Osteocyte (in vitro differentiated cells): ENCODE measurements around the gene ARAP1. TPM values are rescaled to one million over a fixed set of nuclear protein-coding genes. Genes with fewer than 3 reads are reported as not detected.

Experiments
- DNase-seq: peaks from one replicate; pipeline ENCODE4 v3.0.0; 2021; ENCODE audit warnings: mixed read lengths; ENCODE audit not compliant: unreplicated experiment; ENCODE audit errors: extremely low spot score
- H3K27ac Mint-ChIP-seq: one replicate; pipeline ENCODE4 v1.8.0; 2021; ENCODE audit warnings: mild to moderate bottlenecking, mixed read lengths; ENCODE audit not compliant: unreplicated experiment
- H3K27me3 Mint-ChIP-seq: one replicate; pipeline ENCODE4 v1.8.0; 2021; ENCODE audit warnings: mixed read lengths; ENCODE audit not compliant: unreplicated experiment
- H3K36me3 Mint-ChIP-seq: one replicate; pipeline ENCODE4 v1.8.0; 2021; ENCODE audit warnings: mixed read lengths; ENCODE audit not compliant: unreplicated experiment
- H3K4me1 Mint-ChIP-seq: one replicate; pipeline ENCODE4 v1.8.0; 2021; ENCODE audit warnings: mixed read lengths; ENCODE audit not compliant: unreplicated experiment
- H3K4me3 Mint-ChIP-seq: one replicate; pipeline ENCODE4 v1.8.0; 2021; ENCODE audit warnings: mild to moderate bottlenecking, moderate library complexity, mixed read lengths; ENCODE audit not compliant: unreplicated experiment
- H3K9me3 Mint-ChIP-seq: one replicate; pipeline ENCODE4 v1.8.0; 2021; ENCODE audit warnings: mixed read lengths; ENCODE audit not compliant: unreplicated experiment
- total RNA-seq: library from RNA; stranded (reverse); gene quantifications from 2 replicates; pipeline ENCODE4 v1.2.1, GENCODE V29; 2021
- TF ChIP-seq, protein P1 (sequence below): fragments of 200-600 bp; sonication (generic); IDR thresholded peaks from 2 replicates; pipeline ENCODE4 v1.5.0; 2021; ENCODE audit warnings: antibody characterized with exemption, mild to moderate bottlenecking, moderate library complexity

ARAP1 gene
- total RNA-seq, 1 donor from 2014 or later, result 64.2 TPM

DNA sequence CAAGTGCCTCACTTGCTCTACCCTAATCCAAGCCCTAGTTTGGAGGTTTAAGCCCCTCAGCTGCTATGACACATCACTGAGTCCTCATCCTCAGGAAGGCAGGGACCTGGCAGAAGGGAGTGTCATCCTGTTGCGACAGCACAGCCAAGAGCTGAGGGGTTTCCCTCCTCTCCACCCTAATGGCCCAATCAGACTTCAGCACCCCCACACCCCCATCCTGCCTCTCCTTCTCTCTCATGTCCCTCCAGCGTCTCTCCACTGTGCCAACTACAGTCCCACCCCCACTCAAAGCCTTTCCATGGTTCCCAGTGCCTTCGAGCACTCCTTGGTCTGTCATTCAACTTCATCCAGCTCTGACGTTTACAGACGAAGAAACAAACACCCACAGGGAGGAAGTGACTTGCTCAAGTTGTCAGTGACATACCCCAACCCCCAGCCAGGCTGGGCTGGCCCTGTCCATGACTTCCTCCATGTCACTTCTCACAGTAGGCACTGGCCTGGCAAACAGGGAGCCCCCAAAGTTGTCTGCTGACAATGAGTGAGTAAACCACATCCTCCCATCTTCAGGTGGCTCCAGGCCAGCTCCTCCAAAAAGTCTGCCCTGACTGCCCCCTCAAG is 15.6 kb downstream of the ARAP1 start:
- DNase-seq, result no peak
- peak overlapping the region; percentile 62 for H3K27ac Mint-ChIP-seq
- no peaks in the 10 kb centered on the region for H3K27me3 Mint-ChIP-seq
- peaks cover under 1% of the 10 kb centered on the region for H3K36me3 Mint-ChIP-seq
- H3K4me1 Mint-ChIP-seq, result peaks cover 39% of the 10 kb centered on the region
- H3K4me3 Mint-ChIP-seq, result no peak overlapping the region
- H3K9me3 Mint-ChIP-seq, result no peaks in the 10 kb centered on the region
- TF ChIP-seq, protein P1, sequence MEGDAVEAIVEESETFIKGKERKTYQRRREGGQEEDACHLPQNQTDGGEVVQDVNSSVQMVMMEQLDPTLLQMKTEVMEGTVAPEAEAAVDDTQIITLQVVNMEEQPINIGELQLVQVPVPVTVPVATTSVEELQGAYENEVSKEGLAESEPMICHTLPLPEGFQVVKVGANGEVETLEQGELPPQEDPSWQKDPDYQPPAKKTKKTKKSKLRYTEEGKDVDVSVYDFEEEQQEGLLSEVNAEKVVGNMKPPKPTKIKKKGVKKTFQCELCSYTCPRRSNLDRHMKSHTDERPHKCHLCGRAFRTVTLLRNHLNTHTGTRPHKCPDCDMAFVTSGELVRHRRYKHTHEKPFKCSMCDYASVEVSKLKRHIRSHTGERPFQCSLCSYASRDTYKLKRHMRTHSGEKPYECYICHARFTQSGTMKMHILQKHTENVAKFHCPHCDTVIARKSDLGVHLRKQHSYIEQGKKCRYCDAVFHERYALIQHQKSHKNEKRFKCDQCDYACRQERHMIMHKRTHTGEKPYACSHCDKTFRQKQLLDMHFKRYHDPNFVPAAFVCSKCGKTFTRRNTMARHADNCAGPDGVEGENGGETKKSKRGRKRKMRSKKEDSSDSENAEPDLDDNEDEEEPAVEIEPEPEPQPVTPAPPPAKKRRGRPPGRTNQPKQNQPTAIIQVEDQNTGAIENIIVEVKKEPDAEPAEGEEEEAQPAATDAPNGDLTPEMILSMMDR, result no peak

- Mint-ChIP-seq H3K4me3 (no peak overlapping the region), H3K36me3 (peaks cover 9% of the 10 kb centered on the region), H3K4me1 (peaks cover 29% of the 10 kb centered on the region), H3K27ac (peak overlapping the region; percentile 47), H3K27me3 (no peaks in the 10 kb centered on the region), H3K9me3 (no peaks in the 10 kb centered on the region)
- no peak for DNase-seq
- TF ChIP-seq, protein P1, result no peak
Measured at GRCh38 chr11:72735495-72736027, 16.6 kb downstream of the ARAP1 start.

- TF ChIP-seq, protein P1, result no peak
- DNase-seq, result no peak
- no peaks in the 10 kb centered on the region for H3K27me3 Mint-ChIP-seq
- no peaks in the 10 kb centered on the region for H3K9me3 Mint-ChIP-seq
- H3K36me3 Mint-ChIP-seq, result peaks cover 12% of the 10 kb centered on the region
- H3K27ac Mint-ChIP-seq, result no peak overlapping the region
- H3K4me3 Mint-ChIP-seq, result no peak overlapping the region
- H3K4me1 Mint-ChIP-seq, result peaks cover 15% of the 10 kb centered on the region
Measured at GRCh38 chr11:72732329-72732728, 19.9 kb downstream of the ARAP1 start.

DNA sequence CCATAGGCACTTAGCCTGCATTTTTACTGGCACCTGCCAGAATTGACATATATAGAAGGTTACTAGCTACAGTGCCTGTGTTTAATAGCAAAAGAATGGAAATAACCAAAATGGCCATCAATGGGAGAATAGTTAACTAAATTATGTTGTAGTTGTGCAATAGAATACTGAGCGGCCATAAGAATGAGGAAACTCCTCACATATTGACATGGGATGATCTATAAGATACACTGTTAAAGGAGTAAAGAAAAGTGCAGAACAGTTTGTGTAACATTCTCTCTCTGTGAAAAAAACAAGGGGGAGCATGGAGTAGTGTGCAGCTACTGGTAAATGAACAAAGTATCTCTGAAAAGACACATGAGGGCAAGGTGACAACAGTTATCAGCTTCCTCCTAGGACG is 21.5 kb downstream of the ARAP1 start:
- Mint-ChIP-seq H3K4me3 (no peak overlapping the region), H3K9me3 (no peaks in the 10 kb centered on the region), H3K36me3 (peaks cover 12% of the 10 kb centered on the region), H3K4me1 (peaks cover 2% of the 10 kb centered on the region), H3K27ac (no peak overlapping the region), H3K27me3 (no peaks in the 10 kb centered on the region)
- TF ChIP-seq, protein P1, result no peak
- no peak for DNase-seq

GRCh38 chr11:72730243-72730642 is 22.0 kb downstream of the ARAP1 start:
- no peak for DNase-seq
- Mint-ChIP-seq H3K27ac (no peak overlapping the region), H3K4me3 (no peak overlapping the region), H3K27me3 (no peaks in the 10 kb centered on the region), H3K9me3 (no peaks in the 10 kb centered on the region), H3K4me1 (peaks cover 3% of the 10 kb centered on the region), H3K36me3 (peaks cover 12% of the 10 kb centered on the region)
- TF ChIP-seq, protein P1, result no peak
